ENCODE data around the gene GTF3C5.
A peak's percentile ranks its signal among the peaks of the same experiment; 100 is the strongest.
"Not testable (repeated sequence)": the region's sequence is repeated elsewhere in the genome, so short reads cannot be mapped to it uniquely, and the experiment has no call there.

Gene GTF3C5, protein sequence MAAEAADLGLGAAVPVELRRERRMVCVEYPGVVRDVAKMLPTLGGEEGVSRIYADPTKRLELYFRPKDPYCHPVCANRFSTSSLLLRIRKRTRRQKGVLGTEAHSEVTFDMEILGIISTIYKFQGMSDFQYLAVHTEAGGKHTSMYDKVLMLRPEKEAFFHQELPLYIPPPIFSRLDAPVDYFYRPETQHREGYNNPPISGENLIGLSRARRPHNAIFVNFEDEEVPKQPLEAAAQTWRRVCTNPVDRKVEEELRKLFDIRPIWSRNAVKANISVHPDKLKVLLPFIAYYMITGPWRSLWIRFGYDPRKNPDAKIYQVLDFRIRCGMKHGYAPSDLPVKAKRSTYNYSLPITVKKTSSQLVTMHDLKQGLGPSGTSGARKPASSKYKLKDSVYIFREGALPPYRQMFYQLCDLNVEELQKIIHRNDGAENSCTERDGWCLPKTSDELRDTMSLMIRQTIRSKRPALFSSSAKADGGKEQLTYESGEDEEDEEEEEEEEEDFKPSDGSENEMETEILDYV

GRCh38 chr9:133030317-133031129 lies at the start of gene GTF3C5:
Gene GTF3C5 (plus strand): TSS chr9:133030997. CDS start chr9:133031012, 15 bp downstream.
- DNase-seq (ENCODE audit: low spot score), result peak; percentile 99

DNA sequence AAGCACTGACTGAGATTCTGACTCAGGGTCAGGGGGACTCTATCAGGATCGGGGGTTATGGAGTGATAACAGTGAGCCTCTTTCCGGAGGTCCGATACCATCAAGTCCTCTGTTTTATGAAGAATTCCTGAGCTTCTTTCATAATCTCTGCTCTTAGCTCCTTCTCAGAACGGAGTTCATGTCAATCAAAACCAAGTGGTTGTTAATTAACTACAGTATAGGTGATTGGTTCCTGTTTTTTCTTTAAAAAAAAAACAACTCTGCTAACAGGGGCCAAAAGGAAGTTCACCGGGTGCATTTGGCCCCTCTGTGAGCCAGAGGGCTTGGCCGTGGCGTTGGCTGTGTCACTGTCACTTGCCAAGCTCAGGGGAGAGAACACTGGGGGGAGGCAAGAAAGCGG lies 48.3 kb upstream of the GTF3C5 start:
- no peak for DNase-seq (ENCODE audit: low spot score)

- DNase-seq (ENCODE audit: low spot score), result no peak
Measured at GRCh38 chr9:132983491-132984201, 47.2 kb upstream of the GTF3C5 start.

DNA sequence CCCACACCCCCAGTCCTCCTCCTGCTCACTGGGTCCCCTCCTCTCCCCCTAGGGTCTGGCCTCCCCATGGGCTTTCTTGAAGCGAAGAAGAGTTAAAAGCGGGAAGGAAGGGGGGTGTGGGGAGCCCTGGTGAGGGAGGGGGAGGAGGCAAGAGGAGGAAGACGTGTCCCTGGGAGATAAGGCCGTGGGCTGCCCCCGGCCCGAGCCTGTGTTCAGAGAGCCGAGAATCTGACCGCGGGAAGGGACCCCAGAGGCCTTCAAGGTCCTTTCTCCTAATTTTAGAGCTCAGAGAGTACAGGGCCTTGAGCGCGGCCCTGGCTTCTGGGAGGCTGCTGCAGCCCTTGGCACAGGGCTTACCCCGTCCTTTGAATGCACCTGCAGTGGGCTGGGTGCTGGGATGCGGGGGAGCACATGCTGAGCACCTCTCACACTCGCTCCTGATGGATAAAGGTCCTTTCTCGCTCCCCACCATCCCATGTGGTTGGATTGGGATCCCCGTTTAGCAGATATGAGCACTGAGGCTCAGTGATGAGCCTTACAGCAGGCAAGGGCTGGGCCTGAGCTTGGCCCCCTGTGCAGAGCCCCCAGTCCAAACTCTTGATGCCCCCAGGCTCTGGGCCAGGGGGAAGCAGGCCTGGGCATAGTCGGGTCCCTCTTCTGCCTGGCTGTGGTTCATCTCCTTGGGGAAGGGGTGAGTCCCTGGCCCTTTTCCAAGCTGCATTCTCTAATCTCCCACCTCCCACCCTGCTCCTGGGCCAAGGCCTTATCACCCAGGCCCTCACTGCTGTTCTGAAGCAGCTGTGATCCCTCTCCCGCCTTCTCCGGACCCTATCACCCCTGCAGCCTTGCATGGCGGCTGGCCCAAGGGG lies 46.4 kb upstream of the GTF3C5 start:
- DNase-seq (ENCODE audit: low spot score), result no peak

DNA sequence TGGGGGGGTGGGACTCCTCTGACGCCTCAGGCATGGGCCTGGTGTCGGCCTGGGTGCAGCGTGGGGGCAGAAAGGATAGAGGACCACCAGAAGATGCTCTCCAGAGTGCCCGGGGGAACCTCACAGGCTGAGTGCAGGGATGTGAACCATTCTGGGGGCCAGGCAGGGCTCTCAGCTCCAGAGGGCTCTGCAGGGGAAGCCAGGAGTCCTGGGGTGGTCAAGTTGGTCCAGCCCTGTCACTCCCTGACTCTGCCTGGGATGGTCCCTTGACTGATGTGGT lies 45.8 kb upstream of the GTF3C5 start:
- DNase-seq (ENCODE audit: low spot score), result no peak

DNA sequence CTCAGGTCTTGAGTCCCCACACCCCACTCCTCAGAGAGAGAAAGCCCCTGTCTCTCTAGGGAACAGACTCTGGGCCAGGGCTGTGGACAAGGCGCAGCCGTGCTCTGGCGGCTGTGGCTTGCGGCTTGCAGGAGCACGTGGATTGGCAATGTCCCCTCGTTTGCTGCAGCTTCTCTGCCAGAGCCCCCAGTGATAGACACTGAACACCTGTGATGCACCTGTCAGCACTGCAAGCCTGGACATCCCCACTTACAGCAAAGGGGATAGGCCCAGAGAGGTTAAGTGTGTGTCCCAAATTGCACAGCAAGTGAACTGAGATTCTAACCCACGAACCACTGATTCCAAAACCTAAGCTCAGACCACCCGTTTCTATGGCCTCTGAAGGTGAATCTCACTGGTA lies 45.3 kb upstream of the GTF3C5 start:
- DNase-seq (ENCODE audit: low spot score), result no peak

GRCh38 chr9:132986114-132986513 lies 44.7 kb upstream of the GTF3C5 start:
- no peak for DNase-seq (ENCODE audit: low spot score)

DNA sequence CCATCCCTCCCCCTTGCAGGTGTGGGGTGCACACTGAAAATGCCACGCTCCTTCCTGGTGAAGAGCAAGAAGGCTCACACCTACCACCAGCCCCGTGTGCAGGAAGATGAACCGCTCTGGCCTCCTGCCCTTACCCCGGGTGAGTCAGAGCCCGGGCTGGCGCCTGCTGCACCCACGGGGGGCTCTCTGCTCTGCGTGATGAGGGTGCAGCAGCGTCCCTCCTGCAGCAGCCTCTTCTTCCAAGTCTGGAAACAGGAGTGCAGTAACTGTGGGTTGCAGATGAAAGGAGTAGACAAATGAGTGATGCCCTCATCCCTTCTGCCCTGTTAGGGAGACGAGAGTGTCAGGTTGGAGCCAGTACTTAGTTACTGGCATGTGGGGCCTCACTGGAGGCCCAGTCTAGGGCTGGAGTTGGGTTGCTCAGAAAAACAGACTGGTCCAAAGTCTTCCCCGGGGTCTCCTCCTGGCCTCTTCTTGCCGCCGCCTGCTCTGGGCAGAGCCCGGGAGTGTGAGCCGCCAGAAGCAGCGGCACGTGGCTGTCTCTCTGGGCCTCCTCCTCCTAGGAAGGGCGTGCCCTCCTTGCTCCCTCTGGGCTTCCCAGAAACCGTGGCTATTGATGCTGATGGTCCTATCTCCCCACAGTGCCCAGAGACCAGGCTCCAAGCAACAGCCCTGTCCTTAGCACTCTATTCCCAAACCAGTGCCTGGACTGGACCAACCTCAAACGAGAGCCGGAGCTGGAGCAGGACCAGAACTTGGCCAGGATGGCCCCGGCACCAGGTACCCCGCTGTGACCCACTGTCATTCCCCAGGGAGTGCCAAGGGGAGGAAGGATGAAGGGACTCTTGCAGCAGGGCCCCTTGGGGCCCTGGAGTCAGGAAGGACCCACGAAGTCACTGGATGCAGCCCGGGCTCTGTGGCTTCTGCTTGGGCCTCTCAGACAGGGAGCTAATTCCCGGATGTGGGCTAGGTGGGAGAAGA lies 43.9 kb upstream of the GTF3C5 start:
- DNase-seq (ENCODE audit: low spot score), result no peak

- DNase-seq (ENCODE audit: low spot score), result no peak
Measured at GRCh38 chr9:132988244-132989013, 42.4 kb upstream of the GTF3C5 start.

DNA sequence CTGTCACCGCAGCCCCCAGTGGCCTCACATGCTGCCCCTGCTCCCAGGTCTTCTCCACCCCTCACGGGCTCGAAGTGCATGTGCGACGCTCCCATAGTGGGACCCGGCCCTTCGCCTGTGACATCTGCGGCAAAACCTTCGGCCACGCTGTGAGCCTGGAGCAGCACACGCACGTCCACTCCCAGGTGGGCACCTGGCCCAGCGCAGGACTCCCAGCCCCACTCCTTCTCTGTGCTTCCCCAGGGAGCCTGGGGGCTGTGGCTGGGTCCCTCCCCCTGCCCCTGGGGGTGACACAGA lies 41.8 kb upstream of the GTF3C5 start:
- DNase-seq (ENCODE audit: low spot score), result no peak

- no peak for DNase-seq (ENCODE audit: low spot score)
Measured at GRCh38 chr9:132989414-132989996, 41.3 kb upstream of the GTF3C5 start.

- DNase-seq (ENCODE audit: low spot score), result not testable (repeated sequence)
Measured at GRCh38 chr9:132989998-132990557, 40.7 kb upstream of the GTF3C5 start.

DNA sequence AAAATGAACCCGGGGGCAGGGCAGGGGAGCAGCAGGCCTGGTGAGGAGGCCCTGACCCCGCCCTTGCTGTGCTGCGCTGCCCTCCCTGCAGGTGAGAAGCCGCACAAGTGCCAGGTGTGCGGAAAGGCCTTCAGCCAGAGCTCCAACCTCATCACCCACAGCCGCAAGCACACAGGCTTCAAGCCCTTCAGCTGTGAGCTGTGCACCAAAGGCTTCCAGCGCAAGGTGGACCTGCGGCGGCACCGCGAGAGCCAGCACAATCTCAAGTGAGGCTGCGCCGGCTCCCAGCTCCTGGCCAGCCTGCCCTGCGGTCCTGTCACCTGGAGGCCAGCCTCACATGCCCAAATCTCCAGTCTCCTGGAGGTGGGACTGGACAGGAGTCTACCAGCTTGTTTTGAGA lies 40.0 kb upstream of the GTF3C5 start:
- DNase-seq (ENCODE audit: low spot score), result no peak

- no peak for DNase-seq (ENCODE audit: low spot score)
Measured at GRCh38 chr9:132991351-132992300, 39.2 kb upstream of the GTF3C5 start.

DNA sequence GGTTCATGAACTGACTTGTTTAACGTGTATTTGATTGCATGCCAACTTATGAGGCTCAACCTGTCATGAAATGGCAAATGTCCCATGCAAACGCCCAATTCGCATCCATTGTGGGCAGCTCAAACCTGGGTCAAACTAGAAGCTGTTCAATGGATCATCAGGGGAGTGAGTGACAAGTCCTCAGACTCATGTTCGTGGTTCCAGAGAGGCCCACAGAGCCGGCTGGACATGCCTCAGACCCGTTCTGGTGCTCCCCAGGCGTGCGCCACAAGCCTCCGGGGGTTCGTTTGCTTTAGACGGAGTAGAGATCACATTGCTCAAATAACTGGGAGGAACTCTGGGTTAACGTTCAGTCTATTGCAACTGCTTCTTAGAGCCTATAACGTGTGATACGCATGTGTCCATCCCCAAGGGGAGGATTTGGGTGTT lies 37.3 kb upstream of the GTF3C5 start:
- DNase-seq (ENCODE audit: low spot score), result no peak

- no peak for DNase-seq (ENCODE audit: low spot score)
Measured at GRCh38 chr9:132994410-132995120, 36.2 kb upstream of the GTF3C5 start.

DNA sequence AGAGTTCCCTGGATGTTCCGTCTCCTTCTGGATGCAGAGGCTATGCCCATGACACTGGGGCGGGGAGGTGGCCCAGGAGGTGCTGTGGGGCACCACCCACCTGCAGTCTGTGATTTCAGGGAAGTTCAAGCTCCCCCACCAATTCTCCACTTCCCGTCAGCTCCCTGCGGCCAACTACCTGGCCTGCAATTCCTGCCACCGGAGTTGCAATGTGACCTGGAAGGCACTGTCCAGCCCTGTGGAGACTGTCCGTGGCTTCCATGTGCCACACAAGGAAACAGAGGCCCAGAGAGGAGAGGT lies 35.7 kb upstream of the GTF3C5 start:
- DNase-seq (ENCODE audit: low spot score), result no peak

Measured in globus pallidus (tissue), 1 donor.